RPMI7951 (cell line): ENCODE data around the gene GBA2. TPM values are rescaled to one million over a fixed set of nuclear protein-coding genes. Genes with fewer than 3 reads are reported as not detected.

ENCODE experiments used
- DNase-seq: peaks from one replicate; pipeline ENCODE4 v3.0.0-alpha.2; 2012; ENCODE audit warnings: low read depth
- total RNA-seq: library from RNA; depleted of rRNA; stranded (reverse); fragments of >200 nt; shearing (Covaris generic); gene quantifications from 2 replicates; pipeline ENCODE4 v1.2.3, GENCODE V29; 2014; rRNA removed

The GBA2 gene
- 13.1 and 13.2 TPM in 2 replicates for total RNA-seq

- DNase-seq, result peak; percentile 72
Observed at GRCh38 chr9:35748858-35749514, at the start of gene GBA2, which contains the start of gene RGP1. GBA2 (minus strand) TSS chr9:35749228; CDS start chr9:35748704, 524 bp downstream. RGP1 (plus strand) TSS chr9:35749287; CDS start chr9:35749756, 469 bp downstream.

- DNase-seq, result no peak
Observed at GRCh38 chr9:35797311-35798109, 48.5 kb upstream of the GBA2 start.

- no peak for DNase-seq
Observed at GRCh38 chr9:35795695-35796094, 46.7 kb upstream of the GBA2 start.

GRCh38 chr9:35793461-35793860 lies 44.4 kb upstream of the GBA2 start:
- no peak for DNase-seq

GRCh38 chr9:35792826-35793225 lies 43.8 kb upstream of the GBA2 start:
- no peak for DNase-seq

- DNase-seq, result no peak
Observed at GRCh38 chr9:35792024-35792813, 43.2 kb upstream of the GBA2 start.

GRCh38 chr9:35791297-35791921 lies 42.4 kb upstream of the GBA2 start, which contains the start of gene NPR2:
NPR2 (plus strand) TSS chr9:35791591; CDS start chr9:35792409, 818 bp downstream.
- DNase-seq, result peak; percentile 44

GRCh38 chr9:35790385-35791296 lies 41.6 kb upstream of the GBA2 start:
- peak; percentile 80 for DNase-seq

- DNase-seq, result no peak
Observed at GRCh38 chr9:35790025-35790384, 41.0 kb upstream of the GBA2 start.

GRCh38 chr9:35789541-35789940 lies 40.5 kb upstream of the GBA2 start:
- no peak for DNase-seq

GRCh38 chr9:35783418-35783817 lies 34.4 kb upstream of the GBA2 start:
- no peak for DNase-seq

GRCh38 chr9:35781066-35781465 lies 32.0 kb upstream of the GBA2 start:
- DNase-seq, result no peak

GRCh38 chr9:35778496-35778895 lies 29.5 kb upstream of the GBA2 start:
- no peak for DNase-seq

- DNase-seq, result no peak
Observed at GRCh38 chr9:35776018-35776417, 27.0 kb upstream of the GBA2 start.

- DNase-seq, result no peak
Observed at GRCh38 chr9:35774907-35775635, 26.0 kb upstream of the GBA2 start.

GRCh38 chr9:35771943-35772342 lies 22.9 kb upstream of the GBA2 start:
- no peak for DNase-seq

GRCh38 chr9:35771534-35771933 lies 22.5 kb upstream of the GBA2 start:
- DNase-seq, result no peak

GRCh38 chr9:35771075-35771433 lies 22.0 kb upstream of the GBA2 start:
- DNase-seq, result no peak

GRCh38 chr9:35769763-35770162 lies 20.7 kb upstream of the GBA2 start:
- no peak for DNase-seq

GRCh38 chr9:35767458-35767857 lies 18.4 kb upstream of the GBA2 start:
- DNase-seq, result no peak
